LNCaP clone FGC (cell line): ENCODE data around the gene PRMT1.

Experiments
- DNase-seq: peaks from one replicate; pipeline ENCODE4 v3.0.0-alpha.2; 2011; ENCODE audit warnings: low read depth
- H3K4me3 ChIP-seq: 2 replicates; pipeline ENCODE4 v1.5.1; 2011; ENCODE audit warnings: mild to moderate bottlenecking, low read depth, low read length, control low read depth
- TF ChIP-seq, protein P1 (sequence below): IDR thresholded peaks from 2 replicates; pipeline ENCODE4 v1.5.1; 2012; ENCODE audit warnings: mild to moderate bottlenecking; ENCODE audit not compliant: control insufficient read depth, insufficient read depth; ENCODE audit errors: extremely low read depth

PRMT1 gene

DNA sequence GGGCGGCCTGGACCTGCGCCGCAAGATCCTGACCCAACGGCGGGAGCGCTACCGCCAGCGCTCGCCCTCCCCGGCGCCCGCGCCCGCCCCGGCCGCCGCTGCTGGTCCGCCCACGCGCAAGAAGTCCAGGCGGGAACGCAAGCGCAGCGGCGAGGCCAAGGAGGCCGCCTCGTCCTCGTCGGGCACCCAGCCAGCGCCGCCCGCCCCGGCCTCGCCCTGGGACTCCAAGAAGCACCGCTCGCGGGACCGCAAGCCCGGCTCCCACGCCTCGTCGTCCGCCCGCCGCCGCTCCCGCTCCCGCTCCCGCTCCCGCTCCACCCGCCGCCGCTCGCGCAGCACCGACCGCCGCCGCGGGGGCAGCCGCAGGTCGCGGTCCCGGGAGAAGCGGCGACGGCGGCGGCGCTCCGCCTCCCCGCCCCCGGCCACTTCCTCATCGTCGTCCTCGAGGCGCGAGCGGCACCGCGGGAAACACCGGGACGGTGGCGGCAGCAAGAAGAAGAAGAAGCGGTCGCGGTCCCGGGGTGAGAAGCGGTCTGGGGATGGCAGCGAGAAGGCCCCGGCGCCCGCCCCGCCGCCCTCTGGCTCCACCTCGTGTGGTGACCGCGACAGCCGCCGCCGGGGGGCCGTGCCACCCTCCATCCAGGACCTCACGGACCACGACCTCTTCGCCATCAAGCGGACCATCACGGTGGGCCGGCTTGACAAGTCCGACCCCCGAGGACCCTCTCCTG is 25.1 kb upstream of the PRMT1 start:
- TF ChIP-seq, protein P1, sequence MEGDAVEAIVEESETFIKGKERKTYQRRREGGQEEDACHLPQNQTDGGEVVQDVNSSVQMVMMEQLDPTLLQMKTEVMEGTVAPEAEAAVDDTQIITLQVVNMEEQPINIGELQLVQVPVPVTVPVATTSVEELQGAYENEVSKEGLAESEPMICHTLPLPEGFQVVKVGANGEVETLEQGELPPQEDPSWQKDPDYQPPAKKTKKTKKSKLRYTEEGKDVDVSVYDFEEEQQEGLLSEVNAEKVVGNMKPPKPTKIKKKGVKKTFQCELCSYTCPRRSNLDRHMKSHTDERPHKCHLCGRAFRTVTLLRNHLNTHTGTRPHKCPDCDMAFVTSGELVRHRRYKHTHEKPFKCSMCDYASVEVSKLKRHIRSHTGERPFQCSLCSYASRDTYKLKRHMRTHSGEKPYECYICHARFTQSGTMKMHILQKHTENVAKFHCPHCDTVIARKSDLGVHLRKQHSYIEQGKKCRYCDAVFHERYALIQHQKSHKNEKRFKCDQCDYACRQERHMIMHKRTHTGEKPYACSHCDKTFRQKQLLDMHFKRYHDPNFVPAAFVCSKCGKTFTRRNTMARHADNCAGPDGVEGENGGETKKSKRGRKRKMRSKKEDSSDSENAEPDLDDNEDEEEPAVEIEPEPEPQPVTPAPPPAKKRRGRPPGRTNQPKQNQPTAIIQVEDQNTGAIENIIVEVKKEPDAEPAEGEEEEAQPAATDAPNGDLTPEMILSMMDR = no peak
- no peak overlapping the region for H3K4me3 ChIP-seq
- DNase-seq = no peak

DNA sequence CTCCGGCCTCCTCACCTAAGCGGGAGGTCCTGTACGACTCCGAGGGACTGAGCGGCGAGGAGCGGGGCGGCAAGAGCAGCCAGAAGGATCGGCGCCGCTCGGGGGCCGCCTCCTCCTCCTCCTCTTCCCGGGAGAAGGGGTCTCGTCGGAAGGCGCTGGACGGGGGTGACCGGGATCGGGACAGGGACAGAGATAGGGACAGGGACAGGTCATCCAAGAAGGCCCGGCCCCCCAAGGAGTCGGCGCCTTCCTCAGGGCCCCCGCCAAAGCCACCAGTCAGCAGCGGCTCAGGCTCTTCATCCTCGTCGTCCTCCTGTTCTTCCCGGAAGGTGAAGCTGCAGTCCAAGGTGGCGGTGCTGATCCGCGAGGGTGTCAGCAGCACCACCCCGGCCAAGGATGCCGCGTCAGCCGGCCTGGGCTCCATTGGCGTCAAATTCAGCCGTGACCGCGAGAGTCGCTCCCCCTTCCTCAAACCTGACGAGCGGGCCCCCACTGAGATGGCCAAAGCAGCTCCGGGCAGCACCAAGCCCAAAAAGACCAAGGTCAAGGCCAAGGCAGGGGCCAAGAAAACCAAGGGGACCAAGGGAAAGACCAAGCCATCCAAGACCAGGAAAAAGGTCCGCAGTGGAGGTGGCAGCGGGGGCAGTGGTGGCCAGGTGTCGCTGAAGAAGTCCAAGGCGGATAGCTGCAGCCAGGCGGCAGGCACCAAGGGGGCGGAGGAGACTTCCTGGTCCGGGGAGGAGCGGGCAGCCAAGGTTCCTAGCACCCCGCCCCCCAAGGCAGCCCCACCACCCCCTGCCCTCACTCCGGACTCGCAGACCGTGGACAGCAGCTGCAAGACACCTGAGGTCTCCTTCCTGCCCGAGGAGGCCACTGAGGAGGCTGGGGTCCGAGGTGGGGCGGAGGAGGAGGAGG is 24.3 kb upstream of the PRMT1 start:
- no peak for DNase-seq
- no peak overlapping the region for H3K4me3 ChIP-seq
- TF ChIP-seq, protein P1 = no peak

DNA sequence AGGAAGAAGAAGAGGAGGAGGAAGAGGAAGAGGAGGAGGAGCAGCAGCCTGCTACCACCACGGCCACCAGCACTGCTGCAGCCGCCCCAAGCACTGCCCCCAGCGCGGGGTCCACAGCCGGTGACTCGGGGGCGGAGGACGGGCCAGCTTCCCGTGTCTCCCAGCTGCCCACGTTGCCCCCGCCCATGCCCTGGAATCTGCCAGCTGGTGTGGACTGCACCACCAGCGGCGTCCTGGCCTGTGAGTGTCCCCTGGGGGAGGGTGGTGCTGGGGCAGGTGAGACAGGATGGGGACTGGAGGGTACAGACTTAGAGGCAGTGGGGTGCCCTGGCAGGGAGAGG is 23.6 kb upstream of the PRMT1 start:
- H3K4me3 ChIP-seq = no peak overlapping the region
- TF ChIP-seq, protein P1 = no peak
- no peak for DNase-seq

DNA sequence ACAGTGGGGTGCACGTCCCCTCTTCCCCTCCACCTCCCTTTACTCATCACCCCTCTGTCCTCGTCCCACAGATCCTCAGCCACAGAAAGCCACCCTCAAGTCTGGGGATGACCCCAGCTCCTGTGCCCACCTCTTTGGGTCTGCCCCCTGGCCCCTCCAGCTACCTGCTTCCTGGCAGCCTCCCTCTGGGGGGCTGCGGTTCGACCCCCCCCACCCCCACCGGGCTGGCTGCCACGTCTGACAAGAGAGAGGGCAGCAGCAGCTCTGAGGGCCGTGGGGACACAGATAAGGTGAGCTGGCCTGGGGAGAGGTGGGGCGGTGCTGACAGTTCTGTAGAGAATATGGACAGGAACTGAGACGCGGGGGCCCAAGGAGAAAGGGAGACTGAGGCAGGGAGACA is 22.5 kb upstream of the PRMT1 start:
- no peak for DNase-seq
- H3K4me3 ChIP-seq = no peak overlapping the region
- TF ChIP-seq, protein P1 = no peak

DNA sequence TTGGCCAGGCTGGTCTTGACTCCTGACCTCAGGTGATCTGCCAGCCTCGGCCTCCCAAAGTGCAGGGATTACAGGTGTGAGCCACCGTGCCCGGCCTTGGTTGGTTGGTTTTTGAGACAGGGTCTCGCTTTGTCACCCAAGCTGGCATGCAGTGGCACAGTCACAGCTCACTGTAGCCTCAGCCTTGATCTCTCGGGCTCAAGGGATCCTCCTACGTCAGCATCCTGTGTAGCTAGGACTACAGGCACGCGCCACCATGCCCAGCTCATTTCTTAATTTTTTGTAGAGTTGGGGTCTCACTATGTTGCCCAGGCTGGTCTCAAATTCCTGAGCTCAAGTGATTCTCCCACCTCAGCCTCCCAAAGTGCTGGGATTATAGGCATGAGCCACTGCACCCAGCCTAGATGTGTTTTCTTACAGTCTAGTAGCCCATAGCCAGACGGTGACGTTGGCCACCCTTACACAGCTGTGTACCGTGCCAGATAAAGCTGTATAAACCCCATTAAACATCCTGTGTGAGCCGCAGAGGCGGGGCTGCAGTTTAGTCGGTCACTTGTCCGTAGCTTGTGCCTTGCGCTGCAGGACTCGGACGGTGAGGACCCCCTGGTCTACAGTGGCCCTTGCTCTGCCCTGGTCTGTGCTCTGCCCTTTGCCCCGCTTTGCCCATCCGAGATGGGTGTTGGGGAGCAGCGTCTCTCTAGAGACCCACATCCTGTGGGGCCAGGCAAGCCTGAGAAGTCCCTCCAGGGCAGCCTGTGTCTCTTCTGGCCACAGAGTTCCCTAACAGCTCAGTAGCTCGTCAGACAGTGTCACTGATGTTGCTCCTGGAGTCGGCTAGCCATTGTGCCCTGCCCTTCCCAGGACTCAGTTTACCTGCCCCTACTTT is 21.3 kb upstream of the PRMT1 start:
- DNase-seq = no peak
- H3K4me3 ChIP-seq = no peak overlapping the region
- TF ChIP-seq, protein P1 = no peak

DNA sequence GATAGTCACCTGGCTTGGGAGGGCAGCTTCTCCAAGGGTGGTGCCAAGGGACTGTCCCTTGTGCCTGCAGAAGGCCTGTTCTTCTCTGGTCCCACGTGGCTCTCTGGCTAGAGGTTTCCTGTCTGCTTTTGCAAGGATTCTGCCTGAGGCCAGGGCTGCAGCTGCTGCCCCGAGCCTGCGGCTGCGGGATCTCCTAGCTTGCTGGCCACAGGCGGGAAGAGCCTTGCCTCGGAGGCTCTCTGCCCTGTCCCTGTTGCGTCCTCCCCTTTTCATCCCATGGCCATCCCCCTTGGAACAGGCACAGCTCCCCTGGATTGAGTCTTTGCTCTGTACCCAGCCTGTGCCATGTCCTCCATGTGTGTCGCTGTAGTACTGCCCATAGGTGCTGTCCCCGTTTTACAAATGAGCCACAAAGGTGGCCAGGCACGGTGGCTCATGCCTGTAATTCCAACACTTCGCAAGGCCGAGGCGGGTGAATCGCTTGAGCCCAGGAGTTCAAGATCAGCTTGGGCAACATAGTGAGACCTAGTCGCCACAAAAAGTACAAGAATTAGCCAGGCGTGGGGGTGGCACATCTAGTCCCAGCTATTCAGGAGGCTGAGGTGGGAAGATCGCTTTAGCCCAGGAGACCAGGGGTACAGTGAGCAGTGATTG is 20.5 kb upstream of the PRMT1 start:
- no peak overlapping the region for H3K4me3 ChIP-seq
- TF ChIP-seq, protein P1 = no peak
- DNase-seq = no peak
